SKM-1 treated with dmso at 0.1 percent for 144 hours (cell line): ENCODE measurements around the gene PRC1.
A peak's percentile ranks its signal among the peaks of the same experiment; 100 is the strongest.

Experiments used
- DNase-seq: peaks from one replicate; lab custom pipeline; 2025; ENCODE audit not compliant: unreplicated experiment; lab: John Stamatoyannopoulos, UW

PRC1 gene

GRCh38 chr15:90990446-90990845 is 3.9 kb downstream of the PRC1 start:
- no peak for DNase-seq

- DNase-seq, result peak; percentile 10
Observed at GRCh38 chr15:90989040-90989768, 5.1 kb downstream of the PRC1 start.

GRCh38 chr15:90988296-90988695 is 6.0 kb downstream of the PRC1 start:
- DNase-seq, result no peak

- DNase-seq, result no peak
Observed at GRCh38 chr15:90987561-90988141, 6.7 kb downstream of the PRC1 start.

GRCh38 chr15:90986790-90987507 is 7.4 kb downstream of the PRC1 start:
- DNase-seq, result no peak

- no peak for DNase-seq
Observed at GRCh38 chr15:90982135-90982534, 12.2 kb downstream of the PRC1 start.

GRCh38 chr15:90981681-90982080 is 12.7 kb downstream of the PRC1 start:
- DNase-seq, result no peak

- DNase-seq, result no peak
Observed at GRCh38 chr15:90979582-90979981, 14.8 kb downstream of the PRC1 start.

- no peak for DNase-seq
Observed at GRCh38 chr15:90974216-90974615, 20.1 kb downstream of the PRC1 start.

GRCh38 chr15:90972133-90972532 is 22.2 kb downstream of the PRC1 start:
- no peak for DNase-seq

- DNase-seq, result no peak
Observed at GRCh38 chr15:90970274-90970673, 24.1 kb downstream of the PRC1 start.

- DNase-seq, result no peak
Observed at GRCh38 chr15:90968434-90968833, 25.9 kb downstream of the PRC1 start.

- no peak for DNase-seq
Observed at GRCh38 chr15:90967206-90967605, 27.1 kb downstream of the PRC1 start.

GRCh38 chr15:90966262-90966661 is 28.1 kb downstream of the PRC1 start:
- no peak for DNase-seq

- DNase-seq, result no peak
Observed at GRCh38 chr15:90962021-90962420, 32.3 kb downstream of the PRC1 start.

GRCh38 chr15:90960298-90961091 is 33.8 kb downstream of the PRC1 start:
- no peak for DNase-seq

GRCh38 chr15:90959894-90960293 is 34.4 kb downstream of the PRC1 start:
- DNase-seq, result no peak

GRCh38 chr15:90959028-90959595 is 35.2 kb downstream of the PRC1 start:
- no peak for DNase-seq

- no peak for DNase-seq
Observed at GRCh38 chr15:90957791-90958190, 36.5 kb downstream of the PRC1 start.

- no peak for DNase-seq
Observed at GRCh38 chr15:90957031-90957790, 37.1 kb downstream of the PRC1 start.
